ENCODE measurements around the gene AMER3.
"Not testable (repeated sequence)": the region's sequence is repeated elsewhere in the genome, so short reads cannot be mapped to it uniquely, and the experiment has no call there.

GRCh38 chr2:130732257-130732656 lies 23.1 kb upstream of the AMER3 start:
- TF ChIP-seq CTCF (IDR thresholded peaks at IDR 0.05; ENCODE audit: control extremely low read depth in 1 of 3, insufficient read depth in 1 of 3, low read depth in 1 of 3, low read length in 3 of 3); EGR1 (IDR thresholded peaks at IDR 0.05; ENCODE audit: borderline replicate concordance, low read depth, low read length); POLR2A (IDR thresholded peaks at IDR 0.05; ENCODE audit: control extremely low read depth in 1 of 2, low read depth in 2 of 2, low read length in 2 of 2): not testable (repeated sequence)

All from H1 (cell line).